HL-60 (cell line): ENCODE measurements around the gene IRX2.

ENCODE experiments used
- GABPA ChIP-seq: IDR thresholded peaks from 2 replicates; pipeline ENCODE4 v1.6.1; 2012; ENCODE audit warnings: low read depth
- POLR2AphosphoS5 ChIP-seq: IDR thresholded peaks from 2 replicates; pipeline ENCODE4 v1.6.1; 2012; ENCODE audit warnings: low read depth
- TF ChIP-seq, protein P1 (sequence below): IDR thresholded peaks from one replicate; pipeline ENCODE4 v1.5.1; 2011; ENCODE audit warnings: low read length, control low read depth, inconsistent platforms; ENCODE audit not compliant: insufficient read depth
- TF ChIP-seq, protein P2 (sequence below): IDR thresholded peaks from 2 replicates; pipeline ENCODE4 v1.6.1; 2012; ENCODE audit warnings: low read depth; ENCODE audit not compliant: insufficient replicate concordance

DNA sequence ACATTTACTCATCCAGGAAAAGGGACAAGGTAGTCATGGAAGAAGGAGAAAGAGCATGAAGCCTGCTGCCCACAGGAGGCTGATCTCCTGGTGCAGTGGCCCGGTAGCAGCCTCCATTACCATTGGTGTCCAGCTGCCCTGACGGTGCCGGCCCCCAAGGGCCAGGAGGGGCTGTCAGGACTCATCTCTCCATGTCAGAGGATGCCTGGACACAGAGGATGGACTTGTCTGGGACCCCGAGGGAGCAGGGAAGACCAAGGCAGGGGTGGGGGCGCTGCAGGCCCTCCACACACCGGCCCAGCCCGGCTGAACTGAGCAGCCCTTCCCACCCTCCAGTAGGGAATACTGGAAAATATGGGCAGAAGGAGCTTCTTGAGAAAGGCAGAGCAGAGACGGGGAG, 52.2 kb downstream of the IRX2 start:
- TF ChIP-seq GABPA (no peak), POLR2AphosphoS5 (no peak)
- TF ChIP-seq, protein P1, sequence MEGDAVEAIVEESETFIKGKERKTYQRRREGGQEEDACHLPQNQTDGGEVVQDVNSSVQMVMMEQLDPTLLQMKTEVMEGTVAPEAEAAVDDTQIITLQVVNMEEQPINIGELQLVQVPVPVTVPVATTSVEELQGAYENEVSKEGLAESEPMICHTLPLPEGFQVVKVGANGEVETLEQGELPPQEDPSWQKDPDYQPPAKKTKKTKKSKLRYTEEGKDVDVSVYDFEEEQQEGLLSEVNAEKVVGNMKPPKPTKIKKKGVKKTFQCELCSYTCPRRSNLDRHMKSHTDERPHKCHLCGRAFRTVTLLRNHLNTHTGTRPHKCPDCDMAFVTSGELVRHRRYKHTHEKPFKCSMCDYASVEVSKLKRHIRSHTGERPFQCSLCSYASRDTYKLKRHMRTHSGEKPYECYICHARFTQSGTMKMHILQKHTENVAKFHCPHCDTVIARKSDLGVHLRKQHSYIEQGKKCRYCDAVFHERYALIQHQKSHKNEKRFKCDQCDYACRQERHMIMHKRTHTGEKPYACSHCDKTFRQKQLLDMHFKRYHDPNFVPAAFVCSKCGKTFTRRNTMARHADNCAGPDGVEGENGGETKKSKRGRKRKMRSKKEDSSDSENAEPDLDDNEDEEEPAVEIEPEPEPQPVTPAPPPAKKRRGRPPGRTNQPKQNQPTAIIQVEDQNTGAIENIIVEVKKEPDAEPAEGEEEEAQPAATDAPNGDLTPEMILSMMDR = no peak
- TF ChIP-seq, protein P2, sequence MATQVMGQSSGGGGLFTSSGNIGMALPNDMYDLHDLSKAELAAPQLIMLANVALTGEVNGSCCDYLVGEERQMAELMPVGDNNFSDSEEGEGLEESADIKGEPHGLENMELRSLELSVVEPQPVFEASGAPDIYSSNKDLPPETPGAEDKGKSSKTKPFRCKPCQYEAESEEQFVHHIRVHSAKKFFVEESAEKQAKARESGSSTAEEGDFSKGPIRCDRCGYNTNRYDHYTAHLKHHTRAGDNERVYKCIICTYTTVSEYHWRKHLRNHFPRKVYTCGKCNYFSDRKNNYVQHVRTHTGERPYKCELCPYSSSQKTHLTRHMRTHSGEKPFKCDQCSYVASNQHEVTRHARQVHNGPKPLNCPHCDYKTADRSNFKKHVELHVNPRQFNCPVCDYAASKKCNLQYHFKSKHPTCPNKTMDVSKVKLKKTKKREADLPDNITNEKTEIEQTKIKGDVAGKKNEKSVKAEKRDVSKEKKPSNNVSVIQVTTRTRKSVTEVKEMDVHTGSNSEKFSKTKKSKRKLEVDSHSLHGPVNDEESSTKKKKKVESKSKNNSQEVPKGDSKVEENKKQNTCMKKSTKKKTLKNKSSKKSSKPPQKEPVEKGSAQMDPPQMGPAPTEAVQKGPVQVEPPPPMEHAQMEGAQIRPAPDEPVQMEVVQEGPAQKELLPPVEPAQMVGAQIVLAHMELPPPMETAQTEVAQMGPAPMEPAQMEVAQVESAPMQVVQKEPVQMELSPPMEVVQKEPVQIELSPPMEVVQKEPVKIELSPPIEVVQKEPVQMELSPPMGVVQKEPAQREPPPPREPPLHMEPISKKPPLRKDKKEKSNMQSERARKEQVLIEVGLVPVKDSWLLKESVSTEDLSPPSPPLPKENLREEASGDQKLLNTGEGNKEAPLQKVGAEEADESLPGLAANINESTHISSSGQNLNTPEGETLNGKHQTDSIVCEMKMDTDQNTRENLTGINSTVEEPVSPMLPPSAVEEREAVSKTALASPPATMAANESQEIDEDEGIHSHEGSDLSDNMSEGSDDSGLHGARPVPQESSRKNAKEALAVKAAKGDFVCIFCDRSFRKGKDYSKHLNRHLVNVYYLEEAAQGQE = no peak
